K562 treated with DMSO at 1 percent for 48 hours (cell line): Measurements from ENCODE around the gene CCDC142. TPM values are rescaled to one million over a fixed set of nuclear protein-coding genes. Genes with fewer than 3 reads are reported as not detected.

Source experiments
- total RNA-seq: library from RNA; unstranded; fragments of 300-600 nt; gene quantifications from 2 replicates; pipeline ENCODE4 v1.2.3, GENCODE V29; 2022; ENCODE audit warnings: low replicate concordance; ENCODE audit errors: extremely low read depth

Gene CCDC142, protein sequence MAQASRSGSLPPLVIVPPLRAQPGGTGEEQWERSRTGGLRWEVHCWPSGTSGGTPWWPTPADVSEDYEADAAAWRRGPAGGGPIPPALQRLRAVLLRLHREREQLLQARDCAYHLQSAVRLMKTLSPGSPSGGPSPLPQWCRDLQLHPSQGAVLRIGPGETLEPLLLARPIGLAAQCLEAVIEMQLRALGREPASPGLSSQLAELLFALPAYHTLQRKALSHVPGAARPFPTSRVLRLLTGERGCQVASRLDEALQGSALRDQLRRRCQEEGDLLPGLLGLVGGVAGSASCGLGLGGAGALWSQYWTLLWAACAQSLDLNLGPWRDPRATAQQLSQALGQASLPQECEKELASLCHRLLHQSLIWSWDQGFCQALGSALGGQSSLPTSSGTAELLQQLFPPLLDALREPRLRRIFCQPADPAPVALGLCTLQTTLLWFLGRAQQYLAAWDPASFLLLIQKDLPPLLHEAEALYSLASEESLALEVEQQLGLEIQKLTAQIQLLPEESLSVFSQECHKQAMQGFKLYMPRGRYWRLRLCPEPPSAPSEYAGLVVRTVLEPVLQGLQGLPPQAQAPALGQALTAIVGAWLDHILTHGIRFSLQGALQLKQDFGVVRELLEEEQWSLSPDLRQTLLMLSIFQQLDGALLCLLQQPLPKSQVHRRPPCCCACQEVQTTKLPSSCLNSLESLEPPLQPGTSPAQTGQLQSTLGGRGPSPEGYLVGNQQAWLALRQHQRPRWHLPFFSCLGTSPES
- total RNA-seq, result not detected in 2 replicates

DNA sequence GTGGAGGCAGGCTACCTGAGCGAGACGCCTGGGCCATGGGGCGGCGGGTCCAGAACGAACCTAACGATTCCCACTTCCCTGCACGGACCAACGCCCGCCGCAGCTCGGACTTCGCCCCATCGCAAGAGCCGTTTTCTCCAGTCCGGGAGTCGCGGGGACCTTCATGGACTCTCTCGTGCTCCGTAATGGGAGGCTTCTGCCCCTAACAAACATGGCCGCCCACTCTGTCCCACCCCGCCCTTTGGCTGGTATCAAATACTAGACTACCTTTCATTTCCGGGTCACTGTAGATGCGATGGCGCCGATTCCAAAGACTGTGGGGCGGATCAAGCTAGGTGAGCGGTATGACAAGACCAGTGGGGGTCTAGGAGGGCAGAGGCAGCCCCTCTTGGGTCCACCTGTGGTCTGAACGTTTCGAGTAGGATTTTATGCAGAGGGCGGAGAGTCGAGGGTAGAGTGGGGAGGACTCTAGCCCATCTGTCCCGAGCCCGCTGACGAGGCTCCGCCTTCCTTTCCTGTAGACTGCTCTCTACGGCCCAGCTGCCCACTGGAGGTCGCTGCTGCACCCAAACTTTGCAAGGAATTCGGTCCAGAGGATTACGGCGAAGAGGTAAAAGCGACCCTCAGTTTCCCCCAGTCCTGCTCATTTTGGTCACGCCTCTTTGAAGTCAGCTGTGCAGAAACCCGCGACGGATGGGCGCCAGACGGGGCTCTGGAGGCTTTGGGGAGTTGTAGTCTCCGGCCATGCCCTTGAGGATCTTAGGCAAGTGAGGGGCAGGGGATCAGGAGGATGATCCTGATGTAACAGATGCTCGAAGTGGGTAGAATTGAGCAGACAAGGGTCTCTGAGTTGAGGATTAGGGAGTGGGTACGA, at the start of gene CCDC142, which contains the start of gene TTC31:
Gene CCDC142 (minus strand): TSS at position 198 of the 874 bp plus-strand sequence. CDS start 161 bp downstream, at position 37.
Gene TTC31 (plus strand): TSS at position 281 of the 874 bp plus-strand sequence. CDS start 15 bp downstream, at position 296.

DNA sequence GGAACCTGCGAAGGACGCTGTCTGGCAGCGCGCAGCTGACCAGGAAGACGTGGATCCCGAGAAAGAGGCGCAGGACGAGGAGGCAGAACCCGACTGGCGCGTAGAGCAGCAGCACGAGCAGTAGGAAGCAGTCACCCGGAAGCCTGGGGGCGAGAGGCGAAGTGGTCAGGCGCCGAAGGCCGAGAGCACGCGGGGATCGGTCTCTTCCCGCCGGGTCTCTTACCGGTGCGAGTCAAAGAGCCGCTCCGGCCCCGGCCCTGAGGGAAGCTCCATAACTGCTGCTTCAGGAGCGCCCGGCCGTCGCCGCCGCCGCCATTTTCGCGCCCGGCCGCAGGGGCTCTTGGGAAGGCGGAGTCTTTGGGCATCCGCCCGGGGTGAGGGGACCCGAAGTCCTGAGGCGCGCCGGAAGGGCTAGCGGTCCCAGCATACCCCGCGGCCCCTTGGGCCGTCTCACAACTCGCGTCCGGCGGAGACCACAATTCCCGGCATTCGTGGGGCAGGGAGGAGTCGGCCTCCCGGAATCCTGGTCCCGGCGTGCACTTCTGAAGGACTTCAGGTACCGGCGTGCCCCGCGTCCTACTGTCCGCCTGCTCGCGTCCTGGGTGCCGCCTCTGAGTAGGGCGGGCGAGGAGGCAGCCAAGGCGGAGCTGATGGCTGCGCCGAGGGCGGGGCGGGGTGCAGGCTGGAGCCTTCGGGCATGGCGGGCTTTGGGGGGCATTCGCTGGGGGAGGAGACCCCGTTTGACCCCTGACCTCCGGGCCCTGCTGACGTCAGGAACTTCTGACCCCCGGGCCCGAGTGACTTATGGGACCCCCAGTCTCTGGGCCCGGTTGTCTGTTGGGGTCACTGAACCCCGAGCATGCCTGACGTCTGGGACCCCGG, 46.8 kb upstream of the CCDC142 start, which contains the start of the genes AUP1 and HTRA2:
Gene AUP1 (minus strand): TSS at position 350 of the 882 bp plus-strand sequence. CDS start 77 bp downstream, at position 273.
Gene HTRA2 (plus strand): TSS at position 577 of the 882 bp plus-strand sequence. CDS start 74 bp downstream, at position 651.

DNA sequence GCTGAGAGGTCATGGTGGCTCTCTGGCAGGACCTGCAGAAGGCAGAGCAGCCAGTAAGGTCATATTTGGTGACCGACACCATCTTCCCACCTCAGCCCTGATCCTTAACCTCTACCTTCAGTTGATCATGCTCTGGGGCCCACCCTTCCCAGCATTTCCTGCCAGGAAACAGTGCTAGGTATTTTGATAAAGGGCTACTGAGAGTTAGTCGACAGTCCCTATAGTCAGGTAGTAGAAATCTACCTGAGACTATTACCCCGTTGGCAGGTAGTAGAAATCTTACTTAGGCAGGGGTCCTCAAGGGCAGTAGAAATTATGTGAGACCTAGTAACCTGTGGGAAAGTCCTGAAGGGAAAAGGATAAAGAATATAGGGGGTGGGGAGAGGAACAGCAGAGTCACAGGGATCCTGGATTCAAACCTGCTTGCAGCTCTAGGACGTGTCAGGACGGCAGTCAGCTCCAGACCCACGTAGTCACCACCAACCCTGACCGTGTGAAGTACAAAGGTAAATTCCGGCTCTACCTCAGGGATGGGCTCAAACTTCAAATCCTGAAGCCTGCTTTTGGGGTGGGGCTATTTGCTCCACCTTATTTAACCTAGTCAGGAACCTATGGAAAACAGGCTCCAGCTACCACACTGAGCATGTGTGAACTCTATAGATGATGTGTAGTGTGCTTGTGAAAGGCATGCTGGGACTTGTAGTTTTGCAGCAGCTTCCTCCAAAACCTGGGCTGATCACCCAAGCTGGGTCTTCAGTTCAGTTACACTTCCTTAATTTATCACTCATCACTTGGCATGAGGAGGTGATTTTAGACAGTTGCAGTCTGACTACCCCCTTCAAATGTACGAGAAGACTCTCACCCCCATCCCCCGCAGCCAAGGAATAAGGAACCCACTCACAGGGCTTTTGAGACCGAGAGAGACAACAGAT, 43.2 kb upstream of the CCDC142 start, which contains the start of gene DQX1:
Gene DQX1 (minus strand): TSS at position 515 of the 932 bp plus-strand sequence. CDS start 502 bp downstream, at position 13.

DNA sequence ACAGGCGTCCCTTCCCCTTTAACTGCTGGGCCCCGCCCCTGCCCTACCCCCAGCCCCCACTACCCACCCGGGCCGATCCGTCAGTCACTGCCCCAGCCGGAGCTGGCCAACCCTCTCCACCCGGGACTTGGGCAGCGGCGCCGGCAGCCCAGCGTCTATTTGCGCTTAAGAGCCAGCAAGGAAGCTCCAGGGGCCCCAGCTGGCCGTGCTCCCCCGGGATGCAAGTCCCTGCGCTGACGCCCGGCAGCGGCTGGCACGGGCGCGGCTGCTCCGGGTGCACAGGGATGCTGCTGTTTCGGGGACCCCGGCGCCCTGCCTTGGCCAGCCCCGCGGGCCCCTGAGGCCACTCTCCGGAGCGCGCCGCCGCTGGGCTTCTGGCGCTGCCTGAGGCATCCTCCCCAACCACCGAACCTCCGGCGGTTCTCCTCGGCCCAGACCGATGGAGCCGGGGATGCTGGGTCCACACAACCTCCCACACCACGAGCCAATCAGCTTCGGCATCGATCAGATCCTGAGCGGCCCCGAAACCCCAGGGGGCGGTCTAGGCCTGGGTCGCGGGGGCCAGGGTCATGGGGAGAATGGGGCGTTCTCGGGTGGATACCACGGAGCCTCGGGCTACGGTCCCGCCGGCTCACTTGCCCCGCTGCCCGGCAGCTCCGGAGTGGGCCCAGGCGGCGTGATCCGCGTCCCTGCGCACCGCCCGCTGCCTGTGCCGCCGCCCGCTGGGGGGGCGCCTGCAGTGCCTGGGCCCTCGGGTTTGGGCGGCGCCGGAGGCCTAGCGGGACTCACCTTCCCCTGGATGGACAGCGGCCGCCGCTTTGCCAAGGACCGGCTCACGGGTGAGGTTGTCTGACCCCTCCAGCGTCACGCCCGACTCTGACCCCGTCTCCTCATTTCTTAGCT, 31.8 kb upstream of the CCDC142 start, which contains the start of gene TLX2:
Gene TLX2 (plus strand): TSS at position 83 of the 903 bp plus-strand sequence. CDS start 357 bp downstream, at position 440.

DNA sequence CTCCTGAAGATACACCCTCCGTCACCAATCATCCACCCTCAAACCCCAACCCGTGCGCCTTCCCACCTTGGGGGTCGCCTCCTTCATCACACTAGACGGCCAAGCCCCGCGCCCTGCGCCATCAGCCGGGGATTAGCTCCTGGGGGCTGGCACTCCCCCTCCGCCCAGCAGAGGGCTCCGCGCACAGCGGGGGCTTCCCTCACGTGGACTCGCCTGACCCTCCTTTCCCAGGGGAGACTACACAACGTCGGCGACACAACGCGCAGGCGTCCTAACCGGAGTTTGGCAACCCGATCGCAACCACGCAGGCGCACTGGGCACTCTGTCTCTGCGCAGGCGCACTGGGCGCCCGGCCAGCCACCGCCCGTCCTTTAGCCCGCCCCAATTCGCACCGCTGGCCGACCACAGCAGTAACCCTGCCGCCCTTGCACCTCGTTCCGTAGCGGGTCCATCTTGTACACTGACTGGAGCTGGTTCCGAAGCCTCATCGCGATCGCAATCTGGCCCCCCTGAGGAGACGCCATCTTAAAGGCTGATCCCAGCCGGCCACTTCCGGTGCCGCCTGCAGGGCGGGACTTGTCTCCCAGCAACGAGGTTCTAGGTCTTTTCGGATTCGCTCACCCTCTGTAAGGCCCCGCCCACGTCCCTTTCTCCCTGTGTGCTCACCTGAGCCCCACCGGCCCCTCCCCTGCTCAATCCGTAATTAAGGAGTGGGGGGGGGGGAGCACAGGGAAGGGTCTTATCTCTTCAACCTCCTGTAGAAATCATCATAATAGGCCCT, 24.5 kb upstream of the CCDC142 start, which contains the start of gene PCGF1:
Gene PCGF1 (minus strand): TSS at position 551 of the 781 bp plus-strand sequence. CDS start 27 bp downstream, at position 524.

DNA sequence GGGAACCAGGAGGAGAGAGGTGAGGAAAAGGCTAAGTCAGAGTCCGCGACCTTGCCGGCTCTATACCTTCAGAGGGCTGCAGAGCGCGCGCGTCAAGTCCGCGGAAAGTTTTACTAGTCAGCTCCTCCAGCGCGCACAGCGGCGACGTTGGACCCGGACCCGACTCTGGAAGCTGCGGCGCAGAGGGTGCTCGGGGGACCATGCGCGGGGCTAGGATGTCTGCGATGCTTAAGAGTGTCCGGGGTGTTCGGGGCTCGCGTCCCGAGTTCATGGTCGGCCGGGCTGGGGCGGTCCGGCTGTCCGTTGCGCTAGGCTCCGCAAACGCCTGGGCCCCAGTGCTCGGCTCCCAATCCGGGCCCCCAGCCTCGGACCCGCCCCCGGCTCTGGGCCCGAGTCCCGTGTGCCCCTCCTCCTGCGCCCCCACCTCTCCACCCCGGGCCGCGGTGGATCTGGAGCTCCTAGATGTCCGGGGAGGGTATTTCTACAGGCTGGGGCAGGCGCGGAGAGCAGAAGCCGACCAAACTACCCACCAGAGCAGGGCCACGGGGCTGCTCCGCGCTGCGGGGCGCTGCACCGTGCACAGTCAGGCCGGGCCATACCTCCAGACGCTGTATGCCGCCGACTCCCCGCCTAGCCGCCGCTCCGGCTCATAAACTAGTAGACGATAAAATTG, 16.6 kb upstream of the CCDC142 start, which contains the start of gene LBX2:
Gene LBX2 (minus strand): TSS at position 337 of the 673 bp plus-strand sequence. CDS start 66 bp downstream, at position 271.

DNA sequence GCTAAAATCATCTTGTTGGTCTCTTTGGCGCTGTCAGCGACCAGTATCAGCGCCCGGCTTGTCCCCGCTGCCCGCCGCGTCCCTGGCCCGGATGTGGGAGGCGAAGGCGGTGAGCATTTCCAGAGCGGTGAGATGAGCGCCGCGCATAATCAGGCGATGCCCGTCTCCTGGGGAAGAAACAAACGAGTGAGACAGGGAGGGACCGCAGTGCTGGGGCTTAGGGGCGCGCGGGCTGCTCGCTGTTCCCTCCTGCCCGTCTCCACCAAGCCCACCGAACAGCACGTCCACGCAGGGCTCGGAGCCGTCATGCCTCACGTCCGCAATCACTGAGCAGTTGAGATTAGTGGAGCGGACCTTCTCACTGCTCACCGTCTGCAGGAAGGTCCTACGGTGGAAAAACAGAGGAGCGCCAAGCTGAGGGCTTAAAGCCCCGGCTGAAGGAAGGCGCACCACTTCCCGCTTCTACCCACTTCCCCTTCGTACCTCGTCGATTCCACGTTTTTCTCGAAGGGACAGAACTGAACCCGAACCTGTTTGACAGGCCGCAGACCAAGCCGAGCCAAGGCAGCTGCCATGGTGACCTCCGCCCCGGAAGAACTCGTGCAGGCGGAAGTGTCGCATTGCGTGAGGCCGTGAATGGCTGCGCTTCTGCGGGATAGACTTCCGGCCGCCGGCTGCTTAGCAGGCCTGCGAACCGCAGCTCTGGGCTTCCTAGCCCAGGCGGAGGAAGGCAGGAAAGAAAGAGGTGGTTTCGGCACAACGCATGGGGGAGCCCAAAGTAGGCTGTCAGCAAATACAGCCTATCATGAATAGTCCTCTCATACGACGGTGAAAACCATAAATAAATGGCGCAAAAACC, 10.5 kb downstream of the CCDC142 start, which contains the start of gene MRPL53:
Gene MRPL53 (minus strand): TSS at position 595 of the 859 bp plus-strand sequence. CDS start 20 bp downstream, at position 575.

DNA sequence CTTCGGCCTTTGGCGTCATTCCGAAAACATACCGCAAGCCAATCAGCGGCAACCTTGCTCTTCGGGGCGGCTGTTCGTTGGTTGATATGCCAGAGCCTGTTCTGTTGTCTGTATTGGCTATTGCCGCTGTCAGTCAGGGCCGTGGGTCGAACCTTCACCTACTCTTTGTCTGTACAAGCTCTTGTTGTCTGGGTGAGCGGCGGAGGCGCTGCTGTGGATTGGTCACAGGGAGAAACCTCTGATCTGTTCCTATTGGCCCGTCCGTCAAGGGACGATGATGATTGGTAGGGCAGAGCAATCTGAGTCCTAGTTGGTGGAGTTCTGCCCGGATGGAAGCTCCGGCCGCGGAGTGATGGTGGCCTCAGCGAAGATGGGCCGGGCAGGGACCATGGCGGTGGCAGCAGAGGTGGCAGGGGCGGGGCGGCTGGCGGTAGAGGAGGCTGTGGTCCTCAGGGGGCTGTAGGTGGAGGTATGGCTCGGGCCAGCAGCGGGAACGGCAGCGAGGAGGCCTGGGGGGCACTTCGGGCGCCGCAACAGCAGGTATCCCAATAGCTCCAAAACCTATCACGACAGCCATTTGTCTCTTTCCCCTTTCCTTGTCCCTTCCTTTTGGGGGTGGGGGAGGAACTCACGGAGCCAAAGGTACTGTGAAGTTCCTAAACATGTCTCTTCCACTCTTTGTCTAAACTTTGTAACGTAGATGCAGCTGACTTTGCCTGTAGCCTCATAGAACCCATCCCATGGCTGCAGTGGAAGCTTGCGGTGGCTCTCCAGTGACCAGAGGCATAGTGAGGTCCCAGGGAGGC, 24.5 kb downstream of the CCDC142 start, which contains the start of gene WBP1:
Gene WBP1 (plus strand): TSS at position 307 of the 806 bp plus-strand sequence. CDS start 165 bp downstream, at position 472.

DNA sequence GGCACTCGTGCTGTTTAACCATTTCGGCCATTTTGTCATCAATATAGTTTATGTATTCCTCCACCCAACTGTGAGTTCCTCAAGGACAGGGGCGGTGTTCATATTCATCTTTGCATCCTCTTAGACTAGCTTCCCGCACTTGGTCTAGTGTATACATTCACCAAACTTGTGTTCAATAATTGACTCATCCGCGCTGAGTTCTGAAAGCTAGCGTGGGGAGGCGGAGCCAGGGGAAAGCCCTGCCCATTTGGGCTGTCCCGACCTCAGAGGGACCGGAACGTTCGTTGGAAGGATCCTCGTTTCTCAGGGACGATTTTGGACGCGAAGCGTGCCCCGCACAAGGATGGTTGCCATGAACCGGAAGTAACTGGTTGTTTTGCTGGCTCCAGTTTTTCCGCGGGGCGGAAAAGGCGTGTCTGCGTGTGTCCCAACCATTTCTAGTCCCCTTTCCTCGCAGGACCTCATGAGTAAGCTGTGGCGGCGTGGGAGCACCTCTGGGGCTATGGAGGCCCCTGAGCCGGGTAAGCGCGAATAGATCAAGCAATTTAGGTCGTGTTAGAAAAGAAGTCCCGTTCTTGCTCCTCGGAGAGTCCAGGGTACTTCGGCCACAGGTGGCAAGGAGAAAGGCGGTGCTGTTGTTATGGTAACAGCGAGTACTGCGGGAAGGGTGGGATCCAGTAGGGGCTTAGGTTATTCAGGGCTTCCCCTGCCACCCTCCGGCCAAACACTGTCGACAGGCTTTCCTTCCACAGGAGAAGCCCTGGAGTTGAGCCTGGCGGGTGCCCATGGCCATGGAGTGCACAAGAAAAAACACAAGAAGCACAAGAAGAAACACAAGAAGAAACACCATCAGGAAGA, 27.9 kb downstream of the CCDC142 start, which contains the start of gene INO80B:
Gene INO80B (plus strand): TSS at position 434 of the 858 bp plus-strand sequence. CDS start 30 bp downstream, at position 464.

DNA sequence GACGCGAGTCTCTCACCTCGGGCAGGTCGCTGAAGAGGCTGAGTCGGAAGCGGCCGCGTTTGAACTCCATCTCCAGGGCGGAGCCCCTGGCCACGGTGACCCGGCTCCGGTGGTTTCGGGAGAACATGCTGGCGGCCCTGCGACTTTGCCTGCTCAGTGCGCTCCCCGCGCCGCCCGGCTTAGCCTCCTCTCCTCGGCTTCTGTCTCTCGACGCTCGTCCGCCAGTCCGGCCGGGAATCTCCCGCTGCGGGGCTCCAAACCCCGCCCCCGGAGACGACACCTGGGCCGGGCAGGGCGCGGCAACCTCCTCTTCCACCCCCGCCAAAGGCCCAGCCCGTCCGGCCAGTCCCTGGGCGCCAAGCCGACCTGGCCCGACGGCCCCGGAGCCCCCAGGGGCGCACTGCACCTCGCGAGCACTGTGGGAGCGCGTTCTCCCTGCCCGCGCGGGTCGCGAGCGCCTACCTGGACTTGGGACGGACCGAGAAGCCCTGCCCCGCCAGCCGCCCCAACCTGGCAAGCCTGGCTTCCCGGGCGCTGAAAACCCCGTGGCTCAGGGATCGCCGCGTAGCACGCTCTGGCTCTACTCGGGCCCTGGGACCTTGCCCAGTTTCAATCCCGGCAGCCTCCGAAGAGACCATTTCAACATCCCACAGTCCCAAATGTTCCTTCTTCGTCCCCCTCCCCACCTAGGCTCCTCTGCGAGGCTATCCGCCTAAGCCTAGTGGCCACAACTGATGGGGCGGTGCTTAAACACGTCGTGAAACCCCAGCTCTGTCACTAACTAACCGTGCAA, 40.9 kb downstream of the CCDC142 start, which contains the start of gene RTKN:
Gene RTKN (minus strand): TSS at position 248 of the 793 bp plus-strand sequence. CDS start 121 bp downstream, at position 127.

